22Rv1 (cell line): ENCODE results near the gene SHD.

Experiments used
- H3K27ac ChIP-seq: fragments of 450-650 bp; 2 replicates; pipeline ENCODE4 v1.5.1; 2017
- CTCF ChIP-seq: fragments of 450-650 bp; IDR thresholded peaks from 2 replicates; pipeline ENCODE4 v1.5.1; 2017; ENCODE audit warnings: mild to moderate bottlenecking
- ZFX ChIP-seq: fragments of 450-650 bp; IDR thresholded peaks from 2 replicates; pipeline ENCODE4 v1.6.1; 2017; ENCODE audit warnings: antibody characterized with exemption, borderline replicate concordance

The SHD gene

DNA sequence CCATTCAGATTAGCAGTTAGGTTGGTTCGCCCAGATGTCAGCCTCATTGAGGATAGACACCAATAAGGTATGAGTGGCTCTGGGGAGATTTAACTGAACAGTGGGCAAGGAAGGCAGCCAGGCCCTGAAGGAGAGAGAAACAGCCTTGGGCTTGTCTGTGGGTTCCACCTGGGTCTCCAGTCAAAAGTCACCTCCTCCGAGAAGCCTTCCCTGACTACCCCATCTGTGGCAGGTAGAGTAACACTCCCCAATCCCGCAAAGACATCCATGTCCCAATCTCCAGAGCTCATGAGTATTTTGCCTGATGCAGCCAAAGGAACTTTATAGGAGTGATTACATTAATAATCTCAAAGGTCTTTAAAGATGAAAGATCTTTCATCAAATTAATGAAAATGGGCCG, 40.2 kb upstream of the SHD start:
- H3K27ac ChIP-seq: no peak overlapping the region
- TF ChIP-seq CTCF (no peak), ZFX (no peak)

GRCh38 chr19:4241824-4242430, 37.1 kb upstream of the SHD start:
- no peak for TF ChIP-seq ZFX
- no peak overlapping the region for H3K27ac ChIP-seq

GRCh38 chr19:4245938-4246337, 33.1 kb upstream of the SHD start:
- H3K27ac ChIP-seq: peak overlapping the region; percentile 91

DNA sequence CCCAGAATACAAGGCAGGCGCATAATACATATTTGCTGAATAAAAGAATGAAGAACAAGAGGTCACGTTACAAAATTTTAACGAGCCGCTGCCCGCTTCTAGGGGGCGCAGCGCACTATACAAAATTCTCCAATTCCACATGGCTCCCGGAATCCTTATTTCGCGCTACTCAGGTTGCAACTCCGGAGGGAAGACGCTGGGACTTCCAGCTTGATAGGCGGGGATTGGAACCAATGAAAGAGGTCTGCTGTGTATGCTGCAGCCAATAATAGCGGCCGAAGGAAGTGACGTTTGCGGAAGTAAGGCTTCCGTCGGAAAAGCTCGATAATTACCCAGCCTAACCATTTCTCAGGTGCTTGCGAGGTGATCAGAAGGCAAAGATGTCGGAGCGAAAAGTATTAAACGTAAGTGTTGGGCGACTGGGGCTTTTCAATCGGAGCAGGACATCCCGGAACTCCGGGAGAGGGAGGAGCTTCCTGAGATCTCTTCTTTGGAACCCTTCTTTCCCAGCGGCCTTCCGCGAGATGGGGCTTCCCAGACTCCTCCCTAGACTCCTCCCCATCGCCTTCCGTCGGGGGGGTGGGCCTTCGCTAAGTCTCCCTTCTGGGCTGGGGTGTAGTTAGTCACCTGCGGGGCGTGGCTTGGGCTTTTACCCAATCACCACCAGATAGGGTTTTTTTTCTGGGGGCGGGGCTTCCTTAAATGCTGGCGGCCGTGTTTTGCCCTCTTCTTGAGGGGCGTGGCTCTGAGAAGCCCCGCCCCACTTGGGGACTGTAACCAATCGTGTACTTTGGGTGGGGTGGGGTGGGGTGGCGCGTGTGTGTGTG, 32.1 kb upstream of the SHD start, which contains the start of gene YJU2:
TSS of gene YJU2 (plus strand) at position 314 of the 827 bp plus-strand sequence. CDS start at position 381, 67 bp downstream.
- H3K27ac ChIP-seq: peak within 1 kb of the TSS; percentile 91
- TF ChIP-seq ZFX: no peak
- peak; percentile 78 for TF ChIP-seq CTCF

GRCh38 chr19:4256563-4256962, 22.5 kb upstream of the SHD start:
- H3K27ac ChIP-seq: no peak overlapping the region
- no peak for TF ChIP-seq ZFX
- TF ChIP-seq CTCF: peak; percentile 29; the same call in 1 of the 2 replicates

DNA sequence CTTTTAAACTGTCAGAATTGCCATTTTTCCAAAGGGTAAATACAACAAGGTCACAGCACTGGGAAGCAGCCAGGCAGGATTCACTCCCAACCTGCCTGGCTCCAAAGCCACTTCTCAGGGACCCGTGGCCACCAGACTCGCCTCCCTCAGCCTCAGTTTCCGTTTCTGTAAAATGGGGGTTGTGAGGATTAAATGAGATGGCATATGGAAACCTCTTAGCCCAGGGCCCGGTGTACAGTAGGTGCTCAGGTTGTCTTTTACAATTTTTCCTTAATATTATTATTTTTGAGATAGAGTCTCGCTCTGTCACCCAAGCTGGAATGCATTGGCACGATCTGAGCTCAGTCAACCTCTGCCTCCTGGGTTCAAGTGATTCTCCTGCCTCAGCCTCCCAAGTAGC, 22.0 kb upstream of the SHD start:
- TF ChIP-seq CTCF: no peak
- TF ChIP-seq ZFX: no peak
- H3K27ac ChIP-seq: no peak overlapping the region

DNA sequence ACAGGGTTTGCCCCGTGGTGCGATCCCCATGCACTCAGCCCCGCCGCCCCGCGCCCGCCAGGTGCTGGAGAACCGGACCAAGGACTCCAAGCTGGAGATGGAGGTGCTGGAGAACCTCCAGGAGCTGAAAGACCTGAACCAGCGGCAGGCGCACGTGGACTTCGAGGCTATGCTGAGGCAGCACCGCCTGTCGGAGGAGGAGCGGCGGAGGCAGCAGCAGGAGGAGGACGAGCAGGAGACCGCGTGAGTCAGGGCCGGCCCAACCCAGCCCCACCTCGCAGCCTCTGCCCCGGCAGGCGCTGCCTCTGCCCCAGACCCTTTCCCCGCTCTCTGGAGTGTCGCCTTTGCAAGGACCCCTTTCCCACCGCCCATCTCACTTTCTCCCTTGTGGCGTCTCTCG, 20.9 kb upstream of the SHD start:
- no peak for TF ChIP-seq CTCF
- TF ChIP-seq ZFX: no peak
- H3K27ac ChIP-seq: no peak overlapping the region

- TF ChIP-seq ZFX (no peak), CTCF (no peak)
- H3K27ac ChIP-seq: no peak overlapping the region
Measured at GRCh38 chr19:4260613-4261191, 18.4 kb upstream of the SHD start.
